H1 (cell line): ENCODE results near the gene SLX4. TPM values are rescaled to one million over a fixed set of nuclear protein-coding genes. Genes with fewer than 3 reads are reported as not detected.

Experiments used
- CTCF ChIA-PET: fragments of 300-600 bp; sonication (Branson Sonifier 250); formaldehyde crosslinking; loops from one replicate; lab custom pipeline; 2021; ENCODE audit not compliant: partially characterized antibody; lab: Charles Lee
- POLR2A ChIA-PET: fragments of 300-600 bp; sonication (Branson Sonifier 250); formaldehyde crosslinking; loops from one replicate; lab custom pipeline; 2021; ENCODE audit warnings: inconsistent platforms; ENCODE audit not compliant: partially characterized antibody; lab: Charles Lee
- DNase-seq, 2 experiments: peaks; one replicate each; pipeline versions ENCODE4 v3.0.0 to v3.0.0-alpha.2; 2010 to 2022; ENCODE audit warnings: low spot score in 2 of 2, low read depth in 1 of 2, mixed read lengths in 1 of 2
- FAIRE-seq: peaks from 2 replicates; lab custom pipeline; 2011; peaks lifted over from hg19 to GRCh38; lab: Jason Lieb, UNC
- H2AFZ ChIP-seq: 2 replicates; pipeline ENCODE4 v1.8.1; 2012; ENCODE audit warnings: low read length, inconsistent platforms
- H2AK5ac ChIP-seq: 2 replicates; pipeline ENCODE4 v1.6.1; 2013; ENCODE audit warnings: low read depth, low read length
- H2BK120ac ChIP-seq: replicated peaks from 2 replicates; pipeline ENCODE3; 2013; ENCODE audit warnings: low read depth, low read length, inconsistent platforms
- H2BK12ac ChIP-seq: 2 replicates; pipeline ENCODE4 v1.6.1; 2013; ENCODE audit warnings: low read depth, low read length
- H2BK15ac ChIP-seq: 2 replicates; pipeline ENCODE4 v1.6.1; 2013; ENCODE audit warnings: low read length
- H2BK20ac ChIP-seq: 2 replicates; pipeline ENCODE4 v1.6.1; 2013; ENCODE audit warnings: low read length
- H2BK5ac ChIP-seq: 2 replicates; pipeline ENCODE4 v1.6.1; 2013; ENCODE audit warnings: low read depth, low read length
- H3K14ac ChIP-seq: 2 replicates; pipeline ENCODE4 v1.6.1; 2013; ENCODE audit warnings: inconsistent platforms; ENCODE audit not compliant: insufficient read length
- H3K18ac ChIP-seq: 2 replicates; pipeline ENCODE4 v1.6.1; 2013; ENCODE audit warnings: low read length; ENCODE audit errors: extremely low read depth
- H3K23ac ChIP-seq: 2 replicates; pipeline ENCODE4 v1.6.1; 2013; ENCODE audit warnings: inconsistent platforms; ENCODE audit not compliant: insufficient read length
- H3K23me2 ChIP-seq: 2 replicates; pipeline ENCODE4 v1.6.1; 2013; ENCODE audit warnings: low read depth, low read length
- H3K27ac ChIP-seq: 2 replicates; pipeline ENCODE4 v1.6.1; 2011; ENCODE audit warnings: low read depth, low read length, inconsistent platforms
- H3K27me3 ChIP-seq, 4 experiments: replicated peaks in 1 of 4; 1 replicate in 1 of 4; 2 replicates in 3 of 4; pipeline versions ENCODE4 v1.6.1 to v1.8.1; 2011 to 2013; ENCODE audit warnings: low read length in 3 of 4, mild to moderate bottlenecking in 3 of 4, inconsistent platforms in 2 of 4, mixed read lengths in 2 of 4, moderate library complexity in 1 of 4; ENCODE audit not compliant: control insufficient read depth in 3 of 4, insufficient read depth in 3 of 4; ENCODE audit errors: extremely low read depth in 1 of 4
- H3K36me3 ChIP-seq, 4 experiments: 2 replicates each; pipeline versions ENCODE4 v1.6.1 to v1.8.1; 2011 to 2013; ENCODE audit warnings: mild to moderate bottlenecking in 4 of 4, low read length in 3 of 4, moderate library complexity in 2 of 4, control low read depth in 1 of 4, inconsistent platforms in 1 of 4; ENCODE audit not compliant: insufficient read depth in 4 of 4, control insufficient read depth in 2 of 4
- H3K4ac ChIP-seq: replicated peaks from 2 replicates; pipeline ENCODE3; 2013; ENCODE audit warnings: low read length, low read depth, mixed read lengths, inconsistent platforms; ENCODE audit not compliant: insufficient read length
- H3K4me1 ChIP-seq, 4 experiments: replicated peaks in 1 of 4; 1 replicate in 1 of 4; 2 replicates in 3 of 4; pipeline versions ENCODE4 v1.6.1 to v1.8.1; 2011 to 2013; ENCODE audit warnings: low read length in 3 of 4, inconsistent platforms in 2 of 4, mixed read lengths in 1 of 4; ENCODE audit not compliant: insufficient read depth in 4 of 4, control insufficient read depth in 3 of 4
- H3K4me2 ChIP-seq, 2 experiments: 2 replicates each; pipeline versions ENCODE4 v1.6.1 to v1.8.1; 2011 to 2013; ENCODE audit warnings: low read depth in 2 of 2, low read length in 2 of 2, control low read depth in 1 of 2, inconsistent platforms in 1 of 2, mild to moderate bottlenecking in 1 of 2; ENCODE audit not compliant: insufficient read depth in 1 of 2
- H3K4me3 ChIP-seq, 4 experiments: fragments of 200-600, 300-600 bp in 1 of 4; sonication (generic), shearing (Covaris generic), sonication (Bioruptor Twin) in 1 of 4; 2 replicates each; pipeline versions ENCODE4 v1.5.1 to v1.8.1; 2011 to 2016; ENCODE audit warnings: low read length in 4 of 4, low read depth in 3 of 4, control low read depth in 2 of 4, inconsistent platforms in 2 of 4, mild to moderate bottlenecking in 2 of 4, mixed read lengths in 1 of 4, moderate library complexity in 1 of 4; ENCODE audit not compliant: insufficient read depth in 2 of 4; ENCODE audit errors: extremely low read depth in 1 of 4
- H3K56ac ChIP-seq: replicated peaks from 2 replicates; pipeline ENCODE3; 2013; ENCODE audit warnings: low read depth, mild to moderate bottlenecking, mixed read lengths, low read length, inconsistent platforms; ENCODE audit not compliant: insufficient read length
- H3K79me1 ChIP-seq: 2 replicates; pipeline ENCODE4 v1.6.1; 2013; ENCODE audit warnings: low read depth, low read length, control low read depth
- H3K79me2 ChIP-seq, 2 experiments: 2 replicates each; pipeline versions ENCODE4 v1.6.1 to v1.8.1; 2012 to 2013; ENCODE audit warnings: low read length in 2 of 2, mild to moderate bottlenecking in 2 of 2, inconsistent platforms in 1 of 2; ENCODE audit not compliant: insufficient read depth in 2 of 2, control insufficient read depth in 1 of 2
- H3K9ac ChIP-seq, 4 experiments: replicated peaks in 1 of 4; 1 replicate in 1 of 4; 2 replicates in 3 of 4; pipeline versions ENCODE4 v1.6.1 to v1.8.1; 2011 to 2013; ENCODE audit warnings: low read depth in 3 of 4, low read length in 3 of 4, control low read depth in 2 of 4, mild to moderate bottlenecking in 2 of 4, moderate library complexity in 2 of 4, inconsistent platforms in 1 of 4; ENCODE audit errors: extremely low read depth in 1 of 4
- H3K9me3 ChIP-seq, 2 experiments: 2 replicates each; pipeline versions ENCODE4 v1.6.1 to v1.8.1; 2012 to 2013; ENCODE audit warnings: mild to moderate bottlenecking in 2 of 2, moderate library complexity in 2 of 2, control low read depth in 1 of 2, inconsistent platforms in 1 of 2, low read depth in 1 of 2, low read length in 1 of 2, mixed read lengths in 1 of 2; ENCODE audit not compliant: insufficient read depth in 2 of 2
- H4K20me1 ChIP-seq, 2 experiments: replicated peaks in 1 of 2; 2 replicates each; pipeline versions ENCODE3 to v1.8.1; 2011 to 2013; ENCODE audit warnings: inconsistent platforms in 2 of 2, low read length in 2 of 2, mild to moderate bottlenecking in 1 of 2; ENCODE audit not compliant: insufficient read depth in 2 of 2, control insufficient read depth in 1 of 2
- H4K5ac ChIP-seq: 2 replicates; pipeline ENCODE4 v1.6.1; 2013; ENCODE audit warnings: low read length, low read depth, mixed read lengths, inconsistent platforms; ENCODE audit not compliant: insufficient read length
- H4K8ac ChIP-seq: 2 replicates; pipeline ENCODE4 v1.8.0; 2013; ENCODE audit warnings: mild to moderate bottlenecking, moderate library complexity, low read length, inconsistent platforms; ENCODE audit not compliant: insufficient read depth; ENCODE audit errors: extremely low read depth
- H4K91ac ChIP-seq: replicated peaks from 2 replicates; pipeline ENCODE3; 2013; ENCODE audit warnings: low read length, mixed read lengths, inconsistent platforms; ENCODE audit not compliant: insufficient read length
- BCL11A ChIP-seq, 2 experiments: IDR thresholded peaks; one replicate each; pipeline ENCODE4 v1.6.1; 2011; ENCODE audit warnings: low read depth in 2 of 2, low read length in 2 of 2, mild to moderate bottlenecking in 2 of 2
- BRCA1 ChIP-seq: IDR thresholded peaks from 2 replicates; pipeline ENCODE4 v1.6.1; 2012; ENCODE audit warnings: low read depth, low read length, improper control_type of control experiment
- CBX5 ChIP-seq: fragments of 300-800, 300-1000 bp; sonication (generic); IDR thresholded peaks from 2 replicates; pipeline ENCODE4 v1.7.1; 2016; ENCODE audit warnings: antibody characterized with exemption, low read length, low read depth
- CBX8 ChIP-seq: fragments of 300-800, 300-1000 bp; sonication (generic); IDR thresholded peaks from 2 replicates; pipeline ENCODE4 v1.7.1; 2016; ENCODE audit warnings: low read depth, low read length, borderline replicate concordance
- EGR1 ChIP-seq: IDR thresholded peaks from 2 replicates; pipeline ENCODE4 v1.6.1; 2011; ENCODE audit warnings: low read depth, low read length, borderline replicate concordance
- POU5F1 ChIP-seq: IDR thresholded peaks from 2 replicates; pipeline ENCODE4 v1.6.1; 2011; ENCODE audit warnings: low read depth, mild to moderate bottlenecking, low read length, moderate library complexity
- RFX5 ChIP-seq: IDR thresholded peaks from 2 replicates; pipeline ENCODE4 v1.6.1; 2011; ENCODE audit warnings: low read depth, low read length, improper control_type of control experiment, borderline replicate concordance
- TAF1 ChIP-seq: IDR thresholded peaks from 2 replicates; pipeline ENCODE4 v1.6.1; 2011; ENCODE audit warnings: mild to moderate bottlenecking, low read depth, low read length
- TAF7 ChIP-seq: optimal IDR thresholded peaks from 2 replicates; pipeline ENCODE3; 2011; ENCODE audit warnings: low read depth, mild to moderate bottlenecking, inconsistent platforms, low read length, moderate library complexity, borderline replicate concordance
- TBP ChIP-seq: IDR thresholded peaks from 2 replicates; pipeline ENCODE4 v1.6.1; 2011; ENCODE audit warnings: low read depth, low read length, improper control_type of control experiment
- WGBS, 2 experiments: shearing (Covaris generic) in 1 of 2; methylation state at CpG; one replicate each; pipeline versions ENCODE4 v1.1.6 to v1.1.7; 2013 to 2015; ENCODE audit warnings: low lambda C conversion rate in 2 of 2, mixed read lengths in 2 of 2, inconsistent platforms in 1 of 2, low coverage in 1 of 2, missing lambda C conversion rate in 1 of 2; ENCODE audit not compliant: insufficient replicate concordance in 2 of 2, insufficient coverage in 1 of 2, insufficient read length in 1 of 2; ENCODE audit errors: extremely low coverage in 1 of 2, missing lambda C conversion rate in 1 of 2; 5-methylcytosine and 5-hydroxymethylcytosine counted together
- polyA plus RNA-seq, 7 experiments: library from polyadenylated mRNA; depleted of rRNA in 3 of 7; stranded (reverse) in 5 of 7; unstranded in 2 of 7; fragments of >200 nt in 5 of 7; fragments of 200-250 nt in 2 of 7; gene quantifications; 1 replicate in 5 of 7; 2 replicates in 1 of 7; 4 replicates in 1 of 7; pipeline versions ENCODE4 v1.2.1 to v1.2.3, GENCODE V29; 2011 to 2013; ENCODE audit warnings: missing spikeins in 2 of 7, mixed read lengths in 2 of 7
- total RNA-seq: library from RNA; stranded (reverse); fragmentation: NEBNext Ultra II Directional; extraction: Animal tissue kit (Norgen Biotek cat#: 25700); gene quantifications from 2 replicates; pipeline ENCODE4 v1.2.1, GENCODE V29; 2021

The SLX4 gene
- total and polyA plus RNA-seq, 2 of the 8 experiments (the other 6 are each of a cell fraction or from before 2014, with no cell fraction given): 4.4 to 11.4 TPM

DNA sequence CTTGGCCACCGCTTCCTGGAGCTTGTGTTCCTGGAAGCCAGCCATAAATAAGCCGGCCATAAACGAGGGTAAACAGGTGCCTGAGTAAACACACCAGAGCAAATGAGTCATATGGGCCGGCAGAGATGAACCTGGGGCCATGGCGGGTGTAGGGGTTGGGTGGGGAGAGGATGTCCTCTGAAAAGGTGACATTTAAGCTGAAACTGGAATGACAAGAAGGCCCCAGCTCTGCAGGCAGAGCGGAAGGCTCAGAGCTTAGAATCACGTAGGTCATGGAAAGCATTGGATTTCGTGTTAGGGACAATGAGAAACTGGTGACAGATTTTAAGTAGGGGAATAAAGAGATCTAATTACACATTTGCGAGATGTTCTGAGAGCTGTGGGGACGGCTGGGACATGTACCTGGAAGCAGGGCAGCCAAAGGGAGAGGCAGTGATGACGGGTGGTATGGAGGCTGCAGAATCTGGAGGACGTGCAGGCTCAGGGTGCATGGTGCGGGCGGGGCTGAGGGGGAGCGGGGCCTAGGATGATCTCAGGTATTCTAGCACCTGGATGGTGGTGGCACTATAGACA lies 35.0 kb upstream of the SLX4 start:
- Histone ChIP-seq H4K91ac (peak overlapping the region; percentile 82), H4K5ac (no peak overlapping the region), H2BK20ac (0 out of 2 replicates have a peak overlapping the region, but pooled peaks have one; percentile 35), H3K23ac (no peak overlapping the region), H3K9ac (no peak overlapping the region), H3K79me1 (no peaks in the 10 kb centered on the region), H2BK5ac (0 out of 2 replicates have a peak overlapping the region, but pooled peaks have one; percentile 84), H3K56ac (no peak overlapping the region), H3K4me3 (0 out of 8 replicates have a peak overlapping the region, but pooled peaks of 1 of the 4 experiments have one; percentile 4), H3K27me3 (no peaks in the 10 kb centered on the region), H3K4me2 (no peak overlapping the region), H3K9me3 (no peaks in the 10 kb centered on the region), H4K20me1 (no peaks in the 10 kb centered on the region), H2BK15ac (peak overlapping the region; percentile 3; the same call in 1 of the 2 replicates), H2AK5ac (0 out of 2 replicates have a peak overlapping the region, but pooled peaks have one; percentile 26), H3K14ac (no peak overlapping the region), H3K36me3 (no peaks in the 10 kb centered on the region), H3K79me2 (no peaks in the 10 kb centered on the region), H2BK120ac (no peak overlapping the region), H2BK12ac (0 out of 2 replicates have a peak overlapping the region, but pooled peaks have one; percentile 50), H2AFZ (no peak overlapping the region), H3K4ac (no peak overlapping the region), H3K27ac (peak overlapping the region; percentile 71; the same call in 1 of the 2 replicates), H3K4me1 (peaks cover 11 to 22% (median 13%) of the 10 kb centered on the region in 4 experiments), H4K8ac (peak overlapping the region; percentile 6; the same call in 1 of the 2 replicates), H3K23me2 (no peaks in the 10 kb centered on the region), H3K18ac (0 out of 2 replicates have a peak overlapping the region, but pooled peaks have one; percentile 15)
- POLR2A ChIA-PET: interaction anchor here (1.0 to 2.3 kb wide), 5 partner anchors 9 to 507 kb away, joined by 3 to 5 read pairs (median 4); no protein-coding TSS in a partner anchor
- DNase-seq (peak in 1 of 2 experiments; percentile 41), FAIRE-seq (no peak)
- CTCF ChIA-PET: interaction anchor here (0.6 to 1.4 kb wide), 4 partner anchors 8 to 1285 kb away, joined by 3 to 6 read pairs (median 4); no protein-coding TSS in a partner anchor
- 84% methylated on average over 15 of the region's 15 CpGs; no CpG with 5 or more reads in 1 of the 2 experiments for WGBS, 2 experiments
- TF ChIP-seq TAF7: no peak
- TF ChIP-seq BRCA1: no peak
- TF ChIP-seq CBX5: no peak
- no peak for TF ChIP-seq POU5F1
- TF ChIP-seq TAF1: no peak
- TF ChIP-seq BCL11A (IDR thresholded peaks at IDR 0.05; ENCODE audit: low read depth in 2 of 2, low read length in 2 of 2): no peak
- TF ChIP-seq TBP: no peak
- TF ChIP-seq EGR1: no peak
- no peak for TF ChIP-seq RFX5
- TF ChIP-seq CBX8: no peak
